ENCODE data around the gene POLD3.

DNA sequence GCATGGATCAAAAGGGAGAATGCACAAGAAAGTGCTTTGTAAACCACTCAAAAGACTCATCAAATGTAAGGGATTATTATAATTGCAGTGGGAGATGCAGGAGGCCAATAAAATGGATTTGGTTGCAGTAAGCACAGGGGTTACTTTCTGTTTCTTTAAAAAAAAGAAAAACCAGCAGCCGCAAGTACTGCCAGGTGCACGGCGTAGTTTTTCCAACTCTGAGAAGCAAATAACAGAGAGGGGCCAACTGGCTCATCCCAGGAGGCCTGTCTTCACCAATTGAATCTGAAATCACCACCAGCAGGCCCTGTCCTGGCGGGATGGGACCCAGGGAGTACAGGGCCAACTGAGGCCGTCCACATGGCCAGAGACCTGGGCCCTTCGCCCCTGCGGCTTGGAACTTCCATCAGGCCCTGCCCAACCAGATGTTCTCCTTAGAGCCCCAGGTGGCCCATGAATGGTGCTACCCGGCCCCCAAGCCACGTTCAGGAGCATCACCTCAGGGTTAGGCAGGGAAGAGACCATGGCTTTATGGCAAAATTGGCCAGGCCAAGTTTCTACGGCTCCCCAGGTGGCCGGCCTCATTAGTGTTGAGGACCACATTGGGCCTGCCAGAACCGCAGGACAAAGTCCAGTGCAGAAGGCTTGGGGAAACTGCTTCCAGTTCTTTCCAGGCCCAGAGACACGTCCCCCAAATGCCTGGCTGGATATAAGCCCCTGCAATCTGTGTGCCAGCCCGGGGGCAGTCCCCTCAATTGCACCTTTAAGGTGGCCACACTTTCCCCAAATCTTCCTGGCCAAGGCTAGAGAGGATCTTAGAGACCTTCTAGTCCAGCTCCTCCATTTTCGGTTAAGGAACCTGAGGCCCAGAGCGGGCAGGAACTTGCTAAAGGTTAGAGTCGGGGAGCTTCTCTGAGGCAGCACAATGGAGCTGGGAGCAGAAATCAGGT, 77.1 kb downstream of the POLD3 start:
- no peak for TF ChIP-seq EP300 (IDR thresholded peaks at IDR 0.05)
- TF ChIP-seq, protein P1, sequence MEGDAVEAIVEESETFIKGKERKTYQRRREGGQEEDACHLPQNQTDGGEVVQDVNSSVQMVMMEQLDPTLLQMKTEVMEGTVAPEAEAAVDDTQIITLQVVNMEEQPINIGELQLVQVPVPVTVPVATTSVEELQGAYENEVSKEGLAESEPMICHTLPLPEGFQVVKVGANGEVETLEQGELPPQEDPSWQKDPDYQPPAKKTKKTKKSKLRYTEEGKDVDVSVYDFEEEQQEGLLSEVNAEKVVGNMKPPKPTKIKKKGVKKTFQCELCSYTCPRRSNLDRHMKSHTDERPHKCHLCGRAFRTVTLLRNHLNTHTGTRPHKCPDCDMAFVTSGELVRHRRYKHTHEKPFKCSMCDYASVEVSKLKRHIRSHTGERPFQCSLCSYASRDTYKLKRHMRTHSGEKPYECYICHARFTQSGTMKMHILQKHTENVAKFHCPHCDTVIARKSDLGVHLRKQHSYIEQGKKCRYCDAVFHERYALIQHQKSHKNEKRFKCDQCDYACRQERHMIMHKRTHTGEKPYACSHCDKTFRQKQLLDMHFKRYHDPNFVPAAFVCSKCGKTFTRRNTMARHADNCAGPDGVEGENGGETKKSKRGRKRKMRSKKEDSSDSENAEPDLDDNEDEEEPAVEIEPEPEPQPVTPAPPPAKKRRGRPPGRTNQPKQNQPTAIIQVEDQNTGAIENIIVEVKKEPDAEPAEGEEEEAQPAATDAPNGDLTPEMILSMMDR (IDR thresholded peaks at IDR 0.05) = no peak
- TF ChIP-seq POLR2A (IDR thresholded peaks at IDR 0.05; ENCODE audit: low read length) = no peak
- TF ChIP-seq, protein P2, sequence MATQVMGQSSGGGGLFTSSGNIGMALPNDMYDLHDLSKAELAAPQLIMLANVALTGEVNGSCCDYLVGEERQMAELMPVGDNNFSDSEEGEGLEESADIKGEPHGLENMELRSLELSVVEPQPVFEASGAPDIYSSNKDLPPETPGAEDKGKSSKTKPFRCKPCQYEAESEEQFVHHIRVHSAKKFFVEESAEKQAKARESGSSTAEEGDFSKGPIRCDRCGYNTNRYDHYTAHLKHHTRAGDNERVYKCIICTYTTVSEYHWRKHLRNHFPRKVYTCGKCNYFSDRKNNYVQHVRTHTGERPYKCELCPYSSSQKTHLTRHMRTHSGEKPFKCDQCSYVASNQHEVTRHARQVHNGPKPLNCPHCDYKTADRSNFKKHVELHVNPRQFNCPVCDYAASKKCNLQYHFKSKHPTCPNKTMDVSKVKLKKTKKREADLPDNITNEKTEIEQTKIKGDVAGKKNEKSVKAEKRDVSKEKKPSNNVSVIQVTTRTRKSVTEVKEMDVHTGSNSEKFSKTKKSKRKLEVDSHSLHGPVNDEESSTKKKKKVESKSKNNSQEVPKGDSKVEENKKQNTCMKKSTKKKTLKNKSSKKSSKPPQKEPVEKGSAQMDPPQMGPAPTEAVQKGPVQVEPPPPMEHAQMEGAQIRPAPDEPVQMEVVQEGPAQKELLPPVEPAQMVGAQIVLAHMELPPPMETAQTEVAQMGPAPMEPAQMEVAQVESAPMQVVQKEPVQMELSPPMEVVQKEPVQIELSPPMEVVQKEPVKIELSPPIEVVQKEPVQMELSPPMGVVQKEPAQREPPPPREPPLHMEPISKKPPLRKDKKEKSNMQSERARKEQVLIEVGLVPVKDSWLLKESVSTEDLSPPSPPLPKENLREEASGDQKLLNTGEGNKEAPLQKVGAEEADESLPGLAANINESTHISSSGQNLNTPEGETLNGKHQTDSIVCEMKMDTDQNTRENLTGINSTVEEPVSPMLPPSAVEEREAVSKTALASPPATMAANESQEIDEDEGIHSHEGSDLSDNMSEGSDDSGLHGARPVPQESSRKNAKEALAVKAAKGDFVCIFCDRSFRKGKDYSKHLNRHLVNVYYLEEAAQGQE (IDR thresholded peaks at IDR 0.05) = no peak
- TF ChIP-seq JUNB (IDR thresholded peaks at IDR 0.05) = no peak
- TF ChIP-seq MAFK (IDR thresholded peaks at IDR 0.05; ENCODE audit: partially characterized antibody) = no peak
- TF ChIP-seq SMC3 (IDR thresholded peaks at IDR 0.05) = no peak
- no peak for TF ChIP-seq JUN (IDR thresholded peaks at IDR 0.05)
- TF ChIP-seq, protein P3, sequence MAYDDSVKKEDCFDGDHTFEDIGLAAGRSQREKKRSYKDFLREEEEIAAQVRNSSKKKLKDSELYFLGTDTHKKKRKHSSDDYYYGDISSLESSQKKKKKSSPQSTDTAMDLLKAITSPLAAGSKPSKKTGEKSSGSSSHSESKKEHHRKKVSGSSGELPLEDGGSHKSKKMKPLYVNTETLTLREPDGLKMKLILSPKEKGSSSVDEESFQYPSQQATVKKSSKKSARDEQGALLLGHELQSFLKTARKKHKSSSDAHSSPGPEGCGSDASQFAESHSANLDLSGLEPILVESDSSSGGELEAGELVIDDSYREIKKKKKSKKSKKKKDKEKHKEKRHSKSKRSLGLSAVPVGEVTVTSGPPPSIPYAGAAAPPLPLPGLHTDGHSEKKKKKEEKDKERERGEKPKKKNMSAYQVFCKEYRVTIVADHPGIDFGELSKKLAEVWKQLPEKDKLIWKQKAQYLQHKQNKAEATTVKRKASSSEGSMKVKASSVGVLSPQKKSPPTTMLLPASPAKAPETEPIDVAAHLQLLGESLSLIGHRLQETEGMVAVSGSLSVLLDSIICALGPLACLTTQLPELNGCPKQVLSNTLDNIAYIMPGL (CRISPR knock-in tag; IDR thresholded peaks at IDR 0.05; ENCODE audit: borderline replicate concordance) = no peak
- TF ChIP-seq, protein P4, sequence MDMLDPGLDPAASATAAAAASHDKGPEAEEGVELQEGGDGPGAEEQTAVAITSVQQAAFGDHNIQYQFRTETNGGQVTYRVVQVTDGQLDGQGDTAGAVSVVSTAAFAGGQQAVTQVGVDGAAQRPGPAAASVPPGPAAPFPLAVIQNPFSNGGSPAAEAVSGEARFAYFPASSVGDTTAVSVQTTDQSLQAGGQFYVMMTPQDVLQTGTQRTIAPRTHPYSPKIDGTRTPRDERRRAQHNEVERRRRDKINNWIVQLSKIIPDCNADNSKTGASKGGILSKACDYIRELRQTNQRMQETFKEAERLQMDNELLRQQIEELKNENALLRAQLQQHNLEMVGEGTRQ (IDR thresholded peaks at IDR 0.05) = no peak
- no peak for TF ChIP-seq CEBPB (IDR thresholded peaks at IDR 0.05)
- TF ChIP-seq, protein P5, sequence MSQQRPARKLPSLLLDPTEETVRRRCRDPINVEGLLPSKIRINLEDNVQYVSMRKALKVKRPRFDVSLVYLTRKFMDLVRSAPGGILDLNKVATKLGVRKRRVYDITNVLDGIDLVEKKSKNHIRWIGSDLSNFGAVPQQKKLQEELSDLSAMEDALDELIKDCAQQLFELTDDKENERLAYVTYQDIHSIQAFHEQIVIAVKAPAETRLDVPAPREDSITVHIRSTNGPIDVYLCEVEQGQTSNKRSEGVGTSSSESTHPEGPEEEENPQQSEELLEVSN (IDR thresholded peaks at IDR 0.05; ENCODE audit: borderline replicate concordance, low read depth) = no peak

All from A549 (cell line).